ENCODE data around the gene C1orf159. TPM values are rescaled to one million over a fixed set of nuclear protein-coding genes. Genes with fewer than 3 reads are reported as not detected.
A peak's percentile ranks its signal among the peaks of the same experiment; 100 is the strongest.

Gene C1orf159
- total and polyA plus RNA-seq, 9 of the 15 experiments (the other 6 are each of a cell fraction or from before 2014, with no cell fraction given): 0.28 to 54.9 (median 10.6) TPM

DNA sequence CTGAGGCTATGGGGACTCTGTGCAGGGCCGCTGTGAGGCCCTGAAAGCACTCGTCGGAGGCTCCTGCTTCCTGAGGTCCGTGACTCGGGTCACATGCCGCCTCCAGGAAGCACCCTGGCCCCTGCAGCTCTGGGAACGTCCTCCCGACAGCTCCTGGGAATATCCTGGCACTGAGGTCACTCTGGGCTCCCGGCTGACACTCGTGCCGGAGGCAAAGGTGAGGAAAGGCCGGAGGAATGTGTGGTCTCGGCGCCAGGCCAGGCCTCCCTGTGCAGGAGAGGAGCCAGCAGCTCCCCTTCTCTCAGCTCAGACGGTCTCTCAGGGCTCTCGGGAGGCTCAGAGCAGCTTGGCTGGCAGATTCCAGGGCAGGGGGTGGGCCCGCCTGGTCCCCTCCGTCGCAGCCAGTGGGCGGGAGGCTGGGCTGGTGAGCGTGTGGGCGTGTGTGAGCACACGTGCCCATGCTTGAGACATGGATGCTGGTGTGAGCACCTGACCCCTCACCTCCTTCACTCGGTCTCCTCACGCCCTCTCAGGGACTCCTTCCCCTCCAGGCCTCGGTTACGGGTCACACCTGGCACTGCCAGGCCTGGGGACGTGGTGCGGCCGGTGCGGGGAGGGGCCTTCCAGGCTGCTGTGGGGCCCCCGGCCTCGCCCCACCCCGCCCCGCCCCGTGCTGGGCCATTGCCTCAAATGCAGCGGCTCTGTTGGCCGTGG, 36.3 kb downstream of the C1orf159 start (continued):
- TF ChIP-seq, protein P1, sequence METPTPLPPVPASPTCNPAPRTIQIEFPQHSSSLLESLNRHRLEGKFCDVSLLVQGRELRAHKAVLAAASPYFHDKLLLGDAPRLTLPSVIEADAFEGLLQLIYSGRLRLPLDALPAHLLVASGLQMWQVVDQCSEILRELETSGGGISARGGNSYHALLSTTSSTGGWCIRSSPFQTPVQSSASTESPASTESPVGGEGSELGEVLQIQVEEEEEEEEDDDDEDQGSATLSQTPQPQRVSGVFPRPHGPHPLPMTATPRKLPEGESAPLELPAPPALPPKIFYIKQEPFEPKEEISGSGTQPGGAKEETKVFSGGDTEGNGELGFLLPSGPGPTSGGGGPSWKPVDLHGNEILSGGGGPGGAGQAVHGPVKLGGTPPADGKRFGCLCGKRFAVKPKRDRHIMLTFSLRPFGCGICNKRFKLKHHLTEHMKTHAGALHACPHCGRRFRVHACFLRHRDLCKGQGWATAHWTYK (CRISPR knock-in tag; IDR thresholded peaks at IDR 0.05): 0 out of 2 replicates have a peak, but pooled peaks have one; percentile 27
- TF ChIP-seq GABPB1 (CRISPR knock-in tag; IDR thresholded peaks at IDR 0.05): 0 out of 2 replicates have a peak, but pooled peaks have one; percentile 32
- TF ChIP-seq ZNF583 (CRISPR knock-in tag; IDR thresholded peaks at IDR 0.05): peak; percentile 38; the same call in 1 of the 2 replicates
- TF ChIP-seq ZC3H4 (CRISPR knock-in tag; IDR thresholded peaks at IDR 0.05; ENCODE audit: borderline replicate concordance): 0 out of 2 replicates have a peak, but pooled peaks have one; percentile 31
- 0 out of 4 replicates have a peak, but pooled peaks of 1 of the 2 experiments have one; percentile 2 for TF ChIP-seq KDM4B (IDR thresholded peaks at IDR 0.05; ENCODE audit: borderline replicate concordance in 2 of 2, low read depth in 1 of 2)
- 0 out of 2 replicates have a peak, but pooled peaks have one; percentile 58 for TF ChIP-seq ZBTB43 (CRISPR knock-in tag; IDR thresholded peaks at IDR 0.05)
- TF ChIP-seq DPF2 (IDR thresholded peaks at IDR 0.05): peak; percentile 22; the same call in 1 of the 2 replicates
- TF ChIP-seq ZBTB2 (IDR thresholded peaks at IDR 0.05): peak; percentile 44
- TF ChIP-seq, protein P2, sequence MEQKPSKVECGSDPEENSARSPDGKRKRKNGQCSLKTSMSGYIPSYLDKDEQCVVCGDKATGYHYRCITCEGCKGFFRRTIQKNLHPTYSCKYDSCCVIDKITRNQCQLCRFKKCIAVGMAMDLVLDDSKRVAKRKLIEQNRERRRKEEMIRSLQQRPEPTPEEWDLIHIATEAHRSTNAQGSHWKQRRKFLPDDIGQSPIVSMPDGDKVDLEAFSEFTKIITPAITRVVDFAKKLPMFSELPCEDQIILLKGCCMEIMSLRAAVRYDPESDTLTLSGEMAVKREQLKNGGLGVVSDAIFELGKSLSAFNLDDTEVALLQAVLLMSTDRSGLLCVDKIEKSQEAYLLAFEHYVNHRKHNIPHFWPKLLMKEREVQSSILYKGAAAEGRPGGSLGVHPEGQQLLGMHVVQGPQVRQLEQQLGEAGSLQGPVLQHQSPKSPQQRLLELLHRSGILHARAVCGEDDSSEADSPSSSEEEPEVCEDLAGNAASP (IDR thresholded peaks at IDR 0.05): no peak
- no peak for TF ChIP-seq TOE1 (IDR thresholded peaks at IDR 0.05; ENCODE audit: borderline replicate concordance)
- peak; percentile 55; the same call in 1 of the 2 replicates for TF ChIP-seq TOE1 (CRISPR knock-in tag; IDR thresholded peaks at IDR 0.05; ENCODE audit: borderline replicate concordance, low read depth)
- peak in 1 of 2 experiments; percentile 71; a peak in 1 of 4 replicates for TF ChIP-seq TEAD1 (CRISPR knock-in tag; IDR thresholded peaks at IDR 0.05)
- TF ChIP-seq ZFP36 (IDR thresholded peaks at IDR 0.05; ENCODE audit: low read depth, low read length, partially characterized antibody): peak; percentile 79
- no peak for TF ChIP-seq ZKSCAN8 (CRISPR knock-in tag; IDR thresholded peaks at IDR 0.05)
- TF ChIP-seq MAZ (CRISPR knock-in tag; conservative IDR thresholded peaks at IDR 0.05 in 1 of 2, IDR thresholded peaks at IDR 0.05 in 1 of 2): peak in 1 of 2 experiments; percentile 38; a peak in 3 of 4 replicates
- TF ChIP-seq, protein P3, sequence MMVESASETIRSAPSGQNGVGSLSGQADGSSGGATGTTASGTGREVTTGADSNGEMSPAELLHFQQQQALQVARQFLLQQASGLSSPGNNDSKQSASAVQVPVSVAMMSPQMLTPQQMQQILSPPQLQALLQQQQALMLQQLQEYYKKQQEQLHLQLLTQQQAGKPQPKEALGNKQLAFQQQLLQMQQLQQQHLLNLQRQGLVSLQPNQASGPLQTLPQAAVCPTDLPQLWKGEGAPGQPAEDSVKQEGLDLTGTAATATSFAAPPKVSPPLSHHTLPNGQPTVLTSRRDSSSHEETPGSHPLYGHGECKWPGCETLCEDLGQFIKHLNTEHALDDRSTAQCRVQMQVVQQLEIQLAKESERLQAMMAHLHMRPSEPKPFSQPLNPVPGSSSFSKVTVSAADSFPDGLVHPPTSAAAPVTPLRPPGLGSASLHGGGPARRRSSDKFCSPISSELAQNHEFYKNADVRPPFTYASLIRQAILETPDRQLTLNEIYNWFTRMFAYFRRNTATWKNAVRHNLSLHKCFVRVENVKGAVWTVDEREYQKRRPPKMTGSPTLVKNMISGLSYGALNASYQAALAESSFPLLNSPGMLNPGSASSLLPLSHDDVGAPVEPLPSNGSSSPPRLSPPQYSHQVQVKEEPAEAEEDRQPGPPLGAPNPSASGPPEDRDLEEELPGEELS (CRISPR knock-in tag; IDR thresholded peaks at IDR 0.05; ENCODE audit: borderline replicate concordance): peak; percentile 85; the same call in 1 of the 2 replicates
- TF ChIP-seq ZNF668 (CRISPR knock-in tag; IDR thresholded peaks at IDR 0.05): no peak
- peak; percentile 62; the same call in 1 of the 2 replicates for TF ChIP-seq FOXK1 (CRISPR knock-in tag; IDR thresholded peaks at IDR 0.05; ENCODE audit: borderline replicate concordance)
